ENCODE results near the gene SPEG.
"Not testable (repeated sequence)": the region's sequence is repeated elsewhere in the genome, so short reads cannot be mapped to it uniquely, and the experiment has no call there.

SPEG gene

GRCh38 chr2:219434718-219435525 lies at the start of gene SPEG:
Gene SPEG, plus strand, starts transcription at chr2:219434843. Its CDS starts 135 bp downstream, at chr2:219434978.
- DNase-seq (ENCODE audit: low read depth in 2 of 2): no peak

- DNase-seq (ENCODE audit: low read depth in 2 of 2): no peak
Measured at GRCh38 chr2:219384859-219385258, 49.8 kb upstream of the SPEG start.

DNA sequence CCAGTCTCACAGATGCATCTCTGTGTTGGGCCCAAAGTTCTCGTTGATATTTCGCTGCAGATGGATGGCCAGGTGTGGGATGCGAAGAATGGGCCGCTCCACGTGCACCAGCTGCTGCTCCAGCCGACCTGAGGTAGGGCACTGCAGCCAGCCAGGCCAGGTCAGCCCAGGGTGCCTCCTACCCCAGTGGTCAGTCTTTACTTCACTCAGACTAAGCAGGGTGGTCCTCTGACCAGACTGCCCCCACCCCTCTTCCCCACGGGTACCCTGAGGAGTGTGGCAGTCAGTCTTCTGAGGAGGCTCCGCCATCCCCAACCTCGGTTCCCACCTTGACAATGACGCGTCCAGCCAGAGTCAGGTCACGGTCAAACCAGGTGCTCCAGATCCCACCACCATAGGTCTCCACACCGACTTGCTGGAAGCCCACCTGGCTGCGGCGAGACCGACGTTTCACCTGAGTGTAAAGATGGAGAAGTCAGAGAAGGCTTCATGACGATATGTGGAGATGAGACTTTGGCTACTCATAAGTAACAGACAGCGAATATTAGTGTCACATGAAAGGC lies 48.6 kb upstream of the SPEG start:
- DNase-seq (ENCODE audit: low read depth in 2 of 2): no peak

DNA sequence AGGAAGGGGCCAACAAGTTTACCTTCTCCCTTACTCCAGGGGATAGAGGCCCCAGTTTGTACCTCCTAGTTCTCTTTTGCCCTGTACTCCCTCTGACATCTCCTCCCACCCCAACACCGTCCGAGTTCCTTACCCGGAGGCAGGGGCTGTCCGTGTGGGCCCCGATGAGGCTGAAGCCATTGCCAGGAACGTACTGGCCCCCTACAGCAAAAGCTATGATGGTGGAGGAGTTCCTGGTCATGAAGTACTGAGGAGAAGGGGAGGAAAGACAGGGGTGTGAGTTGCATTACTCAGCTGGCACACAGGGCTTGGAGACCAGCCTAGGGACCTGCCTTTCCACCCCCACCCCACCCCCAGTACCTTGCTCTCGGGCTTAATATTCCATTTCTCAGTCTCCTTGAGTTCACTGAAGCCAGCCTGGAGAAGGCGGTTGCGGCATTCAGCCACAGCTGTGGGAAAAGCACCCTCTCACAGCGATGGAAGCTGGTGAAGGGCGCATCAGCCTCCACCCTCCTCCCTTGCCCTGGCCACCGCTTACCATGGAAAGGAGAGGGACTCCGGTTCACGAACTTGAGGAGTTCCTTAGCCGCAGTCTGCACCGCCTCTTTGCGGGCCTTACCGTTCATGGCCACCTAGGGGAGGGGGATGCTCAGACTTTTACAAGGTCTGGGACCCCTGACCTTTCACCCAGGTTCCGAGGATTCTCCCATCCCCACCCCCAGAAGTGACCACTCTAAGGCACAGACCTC lies 47.9 kb upstream of the SPEG start:
- DNase-seq (ENCODE audit: low read depth in 2 of 2): no peak

DNA sequence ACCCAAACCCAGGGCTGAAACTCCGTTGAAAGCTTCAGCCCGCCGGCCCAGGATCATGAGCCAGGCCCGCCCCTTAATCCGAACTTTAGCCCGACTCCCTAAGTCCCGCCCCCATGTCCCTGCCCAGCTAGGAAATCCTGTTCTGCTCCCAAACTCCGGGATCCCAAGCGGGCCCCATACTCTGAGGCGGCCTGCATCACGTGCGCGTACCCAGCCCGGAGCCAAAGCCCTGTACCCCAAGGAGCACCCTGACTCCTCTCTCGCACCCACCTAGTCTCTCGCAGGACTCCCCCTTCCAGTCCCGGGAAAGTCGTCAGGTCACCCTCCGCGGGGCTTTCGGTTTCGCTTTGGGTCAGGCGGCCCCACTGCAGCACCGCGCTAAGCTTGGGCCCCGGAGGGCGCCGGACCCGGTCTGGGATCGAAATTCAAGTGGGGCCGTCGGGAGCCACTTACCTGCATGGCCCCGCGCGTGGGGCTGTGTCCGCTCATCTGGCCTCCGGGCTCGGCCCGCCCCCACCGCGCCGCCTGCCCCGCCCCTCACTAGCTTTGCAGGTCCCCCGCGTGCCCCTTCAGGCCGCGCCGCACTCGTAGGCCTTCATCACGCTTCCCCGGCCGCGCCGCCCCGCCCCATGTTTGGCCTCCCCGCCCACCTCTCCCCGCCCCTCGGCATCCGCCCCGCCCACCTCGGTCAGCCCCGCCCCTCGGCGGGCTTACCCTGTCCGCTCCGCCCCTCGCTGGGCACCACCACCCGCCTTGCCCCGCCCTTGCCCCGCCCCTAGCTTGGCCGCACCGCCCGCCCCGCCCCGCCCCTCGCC lies 47.1 kb upstream of the SPEG start, which contains the start of gene DNPEP:
TSS of gene DNPEP (minus strand) at position 607 of the 815 bp plus-strand sequence. CDS start at position 489, 118 bp downstream.
- DNase-seq (ENCODE audit: low read depth in 2 of 2): peak; percentile 91 to 95

DNA sequence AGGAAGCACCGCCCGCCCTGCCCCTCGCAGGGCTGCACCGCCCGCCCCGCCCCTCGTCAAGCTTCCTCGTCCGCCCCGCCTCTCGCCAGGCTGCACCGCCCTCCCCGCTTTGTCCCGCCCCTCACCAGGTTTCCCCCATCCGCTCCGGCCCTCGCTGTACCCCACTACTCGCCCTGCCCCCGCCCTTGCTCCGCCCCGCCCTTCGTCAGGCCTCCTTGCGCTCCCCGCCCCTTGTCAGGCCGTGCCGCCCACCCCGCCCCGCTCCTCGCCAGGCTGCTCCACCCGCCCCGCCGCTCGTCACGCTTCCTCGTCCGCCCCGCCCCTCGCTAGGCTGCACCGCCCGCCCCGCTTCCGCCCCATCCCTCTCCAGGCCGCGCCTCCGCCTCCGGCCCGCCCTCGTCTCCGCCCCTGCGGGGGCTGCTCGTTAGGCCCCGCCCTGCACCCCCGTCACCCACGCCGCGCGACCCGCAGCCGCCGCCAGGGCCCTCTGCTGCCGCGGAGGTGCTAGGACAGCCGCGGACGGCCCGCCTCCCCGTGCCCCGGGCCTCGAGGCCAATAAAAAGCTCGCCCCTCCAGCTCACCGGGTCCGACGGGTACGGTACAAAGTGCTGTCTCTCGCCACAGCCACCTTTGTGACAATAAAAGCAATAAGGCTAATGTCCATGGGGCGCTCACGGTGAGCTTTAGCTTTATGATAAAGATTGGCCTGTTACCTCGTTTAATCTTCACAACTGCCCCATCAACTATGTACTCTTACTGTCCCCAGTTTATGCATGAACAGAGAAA lies 46.3 kb upstream of the SPEG start:
- peak; percentile 97 to 99 for DNase-seq (ENCODE audit: low read depth in 2 of 2)

GRCh38 chr2:219388907-219389156 lies 45.8 kb upstream of the SPEG start:
- no peak for DNase-seq (ENCODE audit: low read depth in 2 of 2)

GRCh38 chr2:219392754-219393153 lies 41.9 kb upstream of the SPEG start:
- DNase-seq (ENCODE audit: low read depth in 2 of 2): no peak

DNA sequence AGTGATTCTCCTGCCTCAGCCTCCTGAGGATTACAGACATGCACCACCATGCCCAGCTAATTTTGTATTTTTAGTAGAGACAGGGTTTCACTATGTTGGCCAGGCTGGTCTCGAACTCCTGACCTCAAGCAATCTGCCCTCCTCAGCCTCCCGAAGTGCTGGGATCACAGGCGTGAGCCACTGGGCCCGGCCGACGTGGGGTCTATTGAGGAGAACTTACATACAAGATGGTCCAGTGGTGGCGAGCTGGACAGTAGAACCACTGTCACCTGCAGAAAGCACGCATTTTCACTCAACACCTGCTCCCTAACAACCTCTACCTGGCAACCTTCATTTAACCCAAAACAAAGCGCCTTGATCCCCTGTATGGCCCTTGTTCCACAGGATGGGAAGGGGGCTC lies 39.6 kb upstream of the SPEG start:
- DNase-seq (ENCODE audit: low read depth in 2 of 2): not testable (repeated sequence)

DNA sequence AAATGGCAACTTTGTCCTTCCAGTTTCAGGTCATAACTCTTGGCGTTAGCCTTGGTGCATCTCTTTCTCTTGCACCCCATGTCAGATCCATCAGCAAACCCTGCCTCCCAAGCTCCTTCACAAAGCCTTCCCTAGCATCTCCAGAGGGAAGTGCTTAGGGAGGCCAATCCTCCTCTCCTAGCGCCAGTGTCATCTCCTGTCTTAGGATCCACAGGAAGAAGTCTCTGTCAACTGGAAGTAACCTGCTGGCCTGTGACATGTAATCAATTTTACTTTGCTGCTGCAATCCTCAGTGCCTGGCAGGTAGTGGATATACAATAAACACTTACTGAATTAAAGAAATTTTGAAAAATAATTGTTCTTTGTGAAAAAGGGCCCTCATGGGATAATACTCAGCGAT lies 39.0 kb upstream of the SPEG start:
- no peak for DNase-seq (ENCODE audit: low read depth in 2 of 2)

- no peak for DNase-seq (ENCODE audit: low read depth in 2 of 2)
Measured at GRCh38 chr2:219396863-219397457, 37.7 kb upstream of the SPEG start.

- no peak for DNase-seq (ENCODE audit: low read depth in 2 of 2)
Measured at GRCh38 chr2:219398721-219399363, 35.8 kb upstream of the SPEG start.

- DNase-seq (ENCODE audit: low read depth in 2 of 2): no peak
Measured at GRCh38 chr2:219399716-219400478, 34.7 kb upstream of the SPEG start.

DNA sequence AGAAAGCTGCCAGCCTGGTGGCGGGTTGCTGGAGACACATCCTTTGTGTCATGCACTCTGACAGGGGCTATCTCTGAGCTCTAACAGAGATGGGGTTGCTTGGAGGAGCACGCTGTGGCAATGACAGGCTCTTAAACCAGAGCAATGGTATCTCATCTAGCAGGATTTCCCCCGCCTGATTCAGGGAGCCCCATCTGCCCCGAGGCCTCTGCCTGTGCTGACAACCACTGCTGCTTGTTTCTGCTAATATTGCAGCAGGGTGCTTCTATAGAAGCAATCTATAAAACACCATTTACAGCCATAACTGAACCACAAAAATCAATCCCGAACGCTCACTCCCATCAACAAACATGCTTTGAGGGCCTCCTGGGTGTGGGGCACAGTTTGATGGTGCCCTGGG lies 34.1 kb upstream of the SPEG start:
- DNase-seq (ENCODE audit: low read depth in 2 of 2): no peak

DNA sequence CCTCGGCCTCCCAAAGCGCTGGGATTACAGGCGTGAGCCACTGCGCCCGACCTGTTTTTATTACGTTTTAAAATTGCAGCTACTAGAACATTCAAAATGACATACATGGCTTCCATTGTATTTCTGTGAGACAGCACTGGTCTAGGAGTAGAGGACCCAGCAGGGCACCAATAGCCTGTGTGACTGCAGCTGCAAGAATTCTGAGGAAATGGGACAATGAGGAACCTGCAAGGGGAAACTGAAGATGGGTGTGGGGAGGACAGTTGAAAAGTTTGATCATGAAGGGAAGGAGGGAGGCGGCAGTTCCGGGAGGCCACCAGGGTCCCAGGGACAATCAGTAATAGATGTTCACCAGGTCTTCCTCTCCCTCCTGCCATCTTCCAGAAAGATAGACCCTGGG lies 33.0 kb upstream of the SPEG start:
- no peak for DNase-seq (ENCODE audit: low read depth in 2 of 2)

DNA sequence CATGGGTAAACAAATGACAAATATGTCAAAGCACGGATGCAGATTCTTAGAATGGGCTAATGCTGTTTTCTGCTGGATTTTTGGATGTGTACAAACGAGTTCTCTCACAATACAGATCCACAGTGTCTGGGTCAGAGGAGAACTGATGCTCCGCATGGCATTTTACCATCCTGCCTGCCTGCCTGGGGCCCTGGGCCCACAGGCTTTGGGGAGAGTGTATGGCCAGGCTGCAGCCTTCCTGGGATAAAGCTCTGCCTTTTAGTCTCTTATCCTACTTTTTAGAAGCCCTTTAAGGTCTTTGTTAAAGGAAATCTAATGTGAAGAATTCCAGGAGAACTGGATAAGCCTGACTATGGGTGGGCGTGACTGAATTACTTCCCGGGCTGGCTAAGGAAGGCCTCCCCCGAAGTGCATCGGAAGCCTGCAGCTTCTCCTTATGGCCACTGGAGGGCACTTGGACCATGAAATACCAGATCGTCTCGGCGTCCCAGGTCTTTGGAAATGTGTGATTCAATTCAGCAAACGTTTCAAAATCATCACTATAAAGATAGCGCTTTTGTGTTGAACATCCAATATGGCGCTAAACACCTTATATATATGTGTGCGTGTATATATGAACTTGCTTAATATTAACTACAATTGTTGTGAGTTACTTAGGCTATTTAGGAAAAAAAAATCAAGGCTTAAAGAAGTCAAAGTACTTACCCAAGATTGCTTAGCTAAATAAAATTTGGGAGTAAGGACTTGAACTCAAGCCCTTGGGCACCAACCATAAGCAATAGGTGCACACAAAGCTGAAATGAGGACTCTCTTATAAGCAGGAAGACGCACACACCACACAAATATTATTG lies 31.8 kb upstream of the SPEG start:
- peak; percentile 31 to 37 for DNase-seq (ENCODE audit: low read depth in 2 of 2)

DNA sequence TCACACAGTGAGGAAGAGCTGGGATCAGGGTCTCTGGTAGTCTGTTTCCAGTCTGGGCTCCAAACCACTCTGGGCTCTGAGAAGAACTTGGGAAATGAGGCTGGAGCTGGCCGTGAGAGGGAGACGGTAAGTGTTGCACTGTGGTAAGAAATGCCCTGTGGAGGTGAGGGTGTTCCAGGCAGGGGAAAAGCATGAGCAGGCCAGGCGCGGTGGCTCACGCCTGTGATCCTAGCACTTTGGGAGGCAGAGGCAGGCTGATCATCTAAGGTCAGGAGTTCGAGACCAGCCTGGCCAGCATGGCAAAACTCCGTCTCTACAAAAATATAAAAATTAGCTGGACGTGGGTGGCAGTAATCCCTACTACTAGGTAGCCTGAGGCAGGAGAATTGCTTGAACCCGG lies 30.8 kb upstream of the SPEG start:
- DNase-seq (ENCODE audit: low read depth in 2 of 2): no peak

DNA sequence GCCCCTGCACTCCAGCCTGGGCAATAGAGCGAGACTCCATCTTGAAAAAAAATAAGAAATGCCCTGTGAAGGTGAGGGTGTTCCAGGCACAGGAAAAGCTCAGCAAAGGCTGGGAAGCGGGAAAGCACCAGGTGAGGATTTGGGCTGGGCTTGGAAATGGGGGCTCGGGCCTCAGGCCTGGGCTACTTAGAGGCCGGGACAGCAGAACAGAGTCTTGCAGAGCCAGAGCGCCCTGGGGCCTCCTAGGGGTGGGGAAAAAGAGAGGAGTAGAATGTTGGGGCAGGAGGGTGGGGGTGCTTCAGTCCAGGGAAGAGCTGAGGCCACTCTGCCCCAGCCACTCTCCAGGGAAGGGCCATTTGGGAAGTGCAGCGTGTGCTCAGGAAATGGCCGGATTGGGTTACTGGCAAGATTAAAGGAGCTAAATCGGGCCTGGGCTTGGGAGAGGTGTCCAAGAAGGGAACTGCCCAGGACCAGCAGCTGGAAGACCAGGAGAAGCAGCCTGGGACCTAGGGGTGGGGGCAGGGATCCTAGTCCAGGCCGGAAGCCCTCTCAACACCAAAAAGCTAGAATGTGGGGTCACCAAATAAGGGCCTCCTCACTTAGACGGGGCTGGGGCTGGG lies 30.2 kb upstream of the SPEG start:
- DNase-seq (ENCODE audit: low read depth in 2 of 2): no peak

Data from activated CD4-positive, alpha-beta T cell treated with anti-CD3 and anti-CD28 coated beads for 24 hours (primary cell).